Omental fat pad (tissue), 4 donors: Measurements from ENCODE around the gene CLDN4. TPM values are rescaled to one million over a fixed set of nuclear protein-coding genes. Genes with fewer than 3 reads are reported as not detected.

Experiments used
- ATAC-seq: fragments of 150-250 bp; one replicate; pipeline ENCODE4 v1.9.1; 2016; ENCODE audit warnings: mild to moderate bottlenecking, moderate library complexity; ENCODE audit not compliant: low FRiP score
- DNase-seq: peaks from one replicate; pipeline ENCODE4 v3.0.0-alpha.2; 2019; ENCODE audit warnings: low spot score
- total RNA-seq, 4 donors: library from RNA; depleted of rRNA; stranded (reverse); fragments of >200 nt; gene quantifications; one replicate each; pipeline ENCODE4 v1.1.0, GENCODE V29; 2016
- TF ChIP-seq, protein P1 (sequence below), 3 donors: fragments of 450-650 bp; IDR thresholded peaks; one replicate each; pipeline ENCODE4 v1.5.1; 2016 to 2017; ENCODE audit warnings: antibody characterized with exemption in 3 of 3, mild to moderate bottlenecking in 3 of 3, moderate library complexity in 2 of 3

CLDN4 gene
- total RNA-seq, 4 donors from 2014 or later = 0.19 to 0.65 (median 0.60) TPM; not detected in 1

DNA sequence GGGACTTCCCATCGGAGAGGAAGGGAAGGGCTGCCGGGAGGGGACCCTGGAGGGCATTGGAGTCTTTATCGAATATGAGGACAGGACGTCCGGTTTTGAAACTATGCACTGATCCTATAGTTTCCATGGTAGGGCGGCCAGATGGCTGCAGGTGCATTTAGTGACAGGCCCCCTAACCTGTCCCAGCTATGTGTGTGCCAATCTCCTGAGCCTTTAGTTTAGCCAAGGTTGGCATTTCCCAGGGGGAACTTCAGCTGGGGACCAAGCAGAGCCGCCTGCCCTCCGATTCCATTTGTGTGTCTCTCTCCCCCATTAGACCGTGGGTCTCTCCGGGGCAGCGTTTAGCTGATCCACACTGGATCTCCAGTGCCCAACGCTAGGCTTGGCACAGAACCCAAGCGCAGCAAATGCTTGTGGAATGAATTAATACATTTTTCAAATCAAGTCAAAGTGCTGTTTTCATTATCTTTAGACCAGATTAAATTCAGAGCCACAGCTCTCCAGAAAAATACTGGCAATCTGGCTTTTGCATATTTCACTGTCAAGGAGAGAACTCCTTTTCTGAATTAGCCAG, 50.0 kb downstream of the CLDN4 start:
- TF ChIP-seq, protein P1, sequence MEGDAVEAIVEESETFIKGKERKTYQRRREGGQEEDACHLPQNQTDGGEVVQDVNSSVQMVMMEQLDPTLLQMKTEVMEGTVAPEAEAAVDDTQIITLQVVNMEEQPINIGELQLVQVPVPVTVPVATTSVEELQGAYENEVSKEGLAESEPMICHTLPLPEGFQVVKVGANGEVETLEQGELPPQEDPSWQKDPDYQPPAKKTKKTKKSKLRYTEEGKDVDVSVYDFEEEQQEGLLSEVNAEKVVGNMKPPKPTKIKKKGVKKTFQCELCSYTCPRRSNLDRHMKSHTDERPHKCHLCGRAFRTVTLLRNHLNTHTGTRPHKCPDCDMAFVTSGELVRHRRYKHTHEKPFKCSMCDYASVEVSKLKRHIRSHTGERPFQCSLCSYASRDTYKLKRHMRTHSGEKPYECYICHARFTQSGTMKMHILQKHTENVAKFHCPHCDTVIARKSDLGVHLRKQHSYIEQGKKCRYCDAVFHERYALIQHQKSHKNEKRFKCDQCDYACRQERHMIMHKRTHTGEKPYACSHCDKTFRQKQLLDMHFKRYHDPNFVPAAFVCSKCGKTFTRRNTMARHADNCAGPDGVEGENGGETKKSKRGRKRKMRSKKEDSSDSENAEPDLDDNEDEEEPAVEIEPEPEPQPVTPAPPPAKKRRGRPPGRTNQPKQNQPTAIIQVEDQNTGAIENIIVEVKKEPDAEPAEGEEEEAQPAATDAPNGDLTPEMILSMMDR (IDR thresholded peaks at IDR 0.05) = no peak
- ATAC-seq = no peak
- no peak for DNase-seq

DNA sequence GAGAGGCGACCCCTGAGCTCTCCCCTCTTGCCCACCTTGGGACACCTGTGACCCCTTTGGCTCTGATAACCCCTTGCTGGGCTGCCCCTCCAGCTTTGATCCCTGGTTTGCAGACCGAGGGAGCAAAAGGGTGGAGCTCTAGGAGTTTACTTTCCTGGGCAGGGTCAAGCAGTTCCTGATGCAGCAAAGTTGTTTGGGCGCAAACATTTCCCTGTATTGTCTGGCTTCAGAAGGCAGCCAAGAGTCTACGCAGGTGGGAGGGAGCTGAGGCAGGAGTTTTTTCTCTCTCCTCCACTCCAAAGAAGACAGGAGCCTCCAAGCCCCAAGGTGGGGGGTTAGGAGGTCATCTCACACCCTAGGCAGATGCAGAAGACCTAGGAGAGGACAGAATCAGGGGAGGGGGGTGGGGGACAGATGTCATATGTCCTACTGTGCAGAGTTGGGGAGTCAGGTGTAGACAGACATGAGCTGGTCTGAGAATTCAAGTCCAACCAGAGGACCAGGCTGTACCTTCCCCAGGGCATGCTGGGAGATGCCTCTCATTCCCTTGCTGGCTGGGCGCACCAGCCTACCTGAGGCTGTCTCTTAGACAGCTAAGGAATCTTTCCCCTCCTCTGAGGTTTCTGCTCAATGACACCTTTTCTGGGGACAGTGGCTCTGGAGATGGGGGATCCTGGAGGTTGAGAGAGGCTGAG, 50.7 kb downstream of the CLDN4 start:
- no peak for DNase-seq
- TF ChIP-seq, protein P1 (IDR thresholded peaks at IDR 0.05) = no peak
- peak; percentile 41 for ATAC-seq

DNA sequence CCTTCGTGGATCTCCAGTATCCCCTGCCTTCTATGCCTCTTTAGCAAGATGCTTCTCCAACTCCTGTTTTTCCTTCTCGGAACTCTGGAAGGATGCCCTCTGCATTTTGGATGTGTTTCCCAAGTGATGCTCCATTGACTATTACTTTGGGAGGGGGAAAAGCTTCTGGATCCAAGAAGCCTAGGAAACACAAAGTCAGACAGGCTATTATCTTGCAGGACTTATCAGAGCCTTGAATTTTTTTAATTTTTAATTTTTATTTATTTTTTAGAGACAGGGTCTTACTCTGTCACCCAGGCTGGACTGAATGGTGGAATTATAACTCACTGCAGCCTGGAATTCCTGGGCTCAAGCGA, 51.2 kb downstream of the CLDN4 start:
- TF ChIP-seq, protein P1 (IDR thresholded peaks at IDR 0.05) = no peak
- DNase-seq (no peak), ATAC-seq (no peak)

Other genes with a start within 250 kb of the CLDN4 start
- gene MLXIPL, start 206.5 kb upstream of the CLDN4 start, total RNA-seq = 100 to 1,000 TPM in 1 of 4 donors, 10 to 100 TPM in 3; 37.3 to 217 (median 54.5) TPM
- gene VPS37D, start 163.2 kb upstream of the CLDN4 start, total RNA-seq = 1 to 10 TPM in 2 of 4 donors, under 1 TPM in 1, not detected in 1; 0.28 to 1.5 (median 1.1) TPM
- 1 to 10 TPM; 4.0 to 5.3 (median 4.7) TPM for gene DNAJC30, start 147.5 kb upstream of the CLDN4 start, total RNA-seq
- 10 to 100 TPM; 28.8 to 52.2 (median 45.0) TPM for gene BUD23, start 147.4 kb upstream of the CLDN4 start, total RNA-seq
- 10 to 100 TPM in 1 of 4 donors, 1 to 10 TPM in 3; 3.6 to 10.4 (median 4.8) TPM for gene STX1A, start 111.3 kb upstream of the CLDN4 start, total RNA-seq
- 10 to 100 TPM in 2 of 4 donors, 1 to 10 TPM in 2; 6.6 to 13.9 (median 9.4) TPM for gene ABHD11, start 92.2 kb upstream of the CLDN4 start, total RNA-seq
- gene CLDN3, start 60.7 kb upstream of the CLDN4 start, total RNA-seq = under 1 TPM in 1 of 4 donors, not detected in 3; 0.28 TPM
- gene METTL27, start 11.5 kb downstream of the CLDN4 start, total RNA-seq = 1 to 10 TPM in 3 of 4 donors, not detected in 1; 2.5 to 5.7 (median 3.4) TPM
- not detected for gene TMEM270, start 30.2 kb downstream of the CLDN4 start, total RNA-seq
- 100 to 1,000 TPM in 2 of 4 donors, 10 to 100 TPM in 2; 61.2 to 133 (median 83.8) TPM for gene ELN, start 197.2 kb downstream of the CLDN4 start, total RNA-seq